Nephron (organoid): ENCODE results near the gene FNIP2.
"Not testable (repeated sequence)": the region's sequence is repeated elsewhere in the genome, so short reads cannot be mapped to it uniquely, and the experiment has no call there.

ENCODE experiments used
- H3K27ac Mint-ChIP-seq, 3 experiments: 2 replicates each; pipeline ENCODE4 v1.8.0; 2020; ENCODE audit warnings: mixed read lengths in 3 of 3, mild to moderate bottlenecking in 2 of 3, moderate library complexity in 1 of 3
- H3K27me3 Mint-ChIP-seq: 2 replicates; pipeline ENCODE4 v1.8.0; 2021; ENCODE audit warnings: low read depth, mild to moderate bottlenecking, moderate library complexity, mixed read lengths
- H3K36me3 Mint-ChIP-seq: 2 replicates; pipeline ENCODE4 v1.8.0; 2020; ENCODE audit warnings: low read depth, mixed read lengths
- H3K4me1 Mint-ChIP-seq: 2 replicates; pipeline ENCODE4 v1.8.0; 2020; ENCODE audit warnings: mixed read lengths
- H3K4me3 Mint-ChIP-seq, 3 experiments: 2 replicates each; pipeline ENCODE4 v1.8.0; 2020; ENCODE audit warnings: mild to moderate bottlenecking in 3 of 3, mixed read lengths in 3 of 3, moderate library complexity in 2 of 3
- H3K9me3 Mint-ChIP-seq: 2 replicates; pipeline ENCODE4 v1.8.0; 2020; ENCODE audit warnings: mixed read lengths
- TF ChIP-seq, protein P1 (sequence below), 3 experiments: fragments of 200-600 bp; sonication (generic); IDR thresholded peaks; one replicate each; pipeline ENCODE4 v1.5.0; 2021; ENCODE audit warnings: antibody characterized with exemption in 3 of 3; ENCODE audit not compliant: unreplicated experiment in 3 of 3

Gene FNIP2

DNA sequence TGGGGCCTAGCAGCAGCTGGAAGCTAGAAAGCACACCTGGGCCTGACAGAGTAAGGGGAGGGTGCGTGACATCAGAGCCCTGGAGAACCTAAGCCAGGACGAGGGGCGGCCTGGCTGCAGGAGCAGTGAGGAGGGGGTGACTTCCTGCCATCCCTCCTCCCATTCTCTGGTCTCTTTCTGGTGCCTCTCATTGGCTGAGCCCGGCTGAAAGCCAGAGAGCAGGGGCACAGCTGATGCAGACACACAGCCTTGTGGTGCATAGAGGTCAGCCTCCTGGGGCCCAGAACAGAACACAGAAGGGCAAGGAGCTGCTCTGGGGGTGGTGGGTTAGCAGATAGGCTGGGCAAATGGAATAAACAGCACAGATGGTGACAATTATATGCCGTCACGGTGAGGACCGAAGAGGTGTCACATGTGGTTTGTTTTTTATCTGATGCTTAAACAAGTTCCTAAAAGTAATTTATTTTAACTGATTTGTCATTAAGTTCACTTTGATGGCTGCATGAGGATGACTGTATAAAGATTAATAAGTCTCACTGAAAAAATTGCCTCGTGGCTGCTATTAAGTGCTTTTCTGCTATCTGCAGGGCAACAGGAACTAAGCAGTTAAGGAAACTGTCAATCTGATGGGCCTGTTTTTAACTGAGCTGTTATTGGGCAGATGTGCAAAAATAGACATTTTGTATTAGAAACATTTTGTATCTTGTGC lies 102.0 kb downstream of the FNIP2 start:
- peak overlapping the region in 2 of 3 experiments; percentile 52 to 65 for H3K27ac Mint-ChIP-seq
- H3K36me3 Mint-ChIP-seq = peaks cover 32% of the 10 kb centered on the region
- no peaks in the 10 kb centered on the region for H3K27me3 Mint-ChIP-seq
- H3K4me1 Mint-ChIP-seq = peaks cover 24% of the 10 kb centered on the region
- no peaks in the 10 kb centered on the region for H3K9me3 Mint-ChIP-seq
- TF ChIP-seq, protein P1, sequence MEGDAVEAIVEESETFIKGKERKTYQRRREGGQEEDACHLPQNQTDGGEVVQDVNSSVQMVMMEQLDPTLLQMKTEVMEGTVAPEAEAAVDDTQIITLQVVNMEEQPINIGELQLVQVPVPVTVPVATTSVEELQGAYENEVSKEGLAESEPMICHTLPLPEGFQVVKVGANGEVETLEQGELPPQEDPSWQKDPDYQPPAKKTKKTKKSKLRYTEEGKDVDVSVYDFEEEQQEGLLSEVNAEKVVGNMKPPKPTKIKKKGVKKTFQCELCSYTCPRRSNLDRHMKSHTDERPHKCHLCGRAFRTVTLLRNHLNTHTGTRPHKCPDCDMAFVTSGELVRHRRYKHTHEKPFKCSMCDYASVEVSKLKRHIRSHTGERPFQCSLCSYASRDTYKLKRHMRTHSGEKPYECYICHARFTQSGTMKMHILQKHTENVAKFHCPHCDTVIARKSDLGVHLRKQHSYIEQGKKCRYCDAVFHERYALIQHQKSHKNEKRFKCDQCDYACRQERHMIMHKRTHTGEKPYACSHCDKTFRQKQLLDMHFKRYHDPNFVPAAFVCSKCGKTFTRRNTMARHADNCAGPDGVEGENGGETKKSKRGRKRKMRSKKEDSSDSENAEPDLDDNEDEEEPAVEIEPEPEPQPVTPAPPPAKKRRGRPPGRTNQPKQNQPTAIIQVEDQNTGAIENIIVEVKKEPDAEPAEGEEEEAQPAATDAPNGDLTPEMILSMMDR (IDR thresholded peaks at IDR 0.05; ENCODE audit: unreplicated experiment in 3 of 3) = no peak
- H3K4me3 Mint-ChIP-seq = no peak overlapping the region

DNA sequence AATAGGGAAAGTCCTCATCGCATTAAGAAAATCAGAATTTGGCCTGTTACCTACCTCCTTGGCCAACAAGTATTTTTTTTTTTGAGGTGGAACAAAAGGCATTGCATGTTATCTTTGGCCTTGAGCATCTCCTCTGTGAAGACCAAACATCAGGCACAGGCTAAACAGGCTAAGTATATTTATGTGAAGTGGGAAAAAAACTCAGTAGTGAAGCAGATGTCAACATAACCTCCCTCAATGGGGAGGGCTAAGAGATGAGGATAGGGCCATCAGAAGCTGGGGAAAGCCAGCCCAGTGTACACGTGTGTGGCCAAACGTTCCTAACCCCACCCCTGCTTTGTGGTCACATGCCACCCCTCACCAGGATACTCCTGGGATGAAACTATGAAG lies 102.5 kb downstream of the FNIP2 start:
- Mint-ChIP-seq H3K36me3 (peaks cover 35% of the 10 kb centered on the region), H3K27me3 (no peaks in the 10 kb centered on the region), H3K4me1 (peaks cover 24% of the 10 kb centered on the region), H3K4me3 (no peak overlapping the region), H3K27ac (peak overlapping the region in 1 of 3 experiments; percentile 65), H3K9me3 (no peaks in the 10 kb centered on the region)
- TF ChIP-seq, protein P1 (IDR thresholded peaks at IDR 0.05; ENCODE audit: unreplicated experiment in 3 of 3) = no peak

DNA sequence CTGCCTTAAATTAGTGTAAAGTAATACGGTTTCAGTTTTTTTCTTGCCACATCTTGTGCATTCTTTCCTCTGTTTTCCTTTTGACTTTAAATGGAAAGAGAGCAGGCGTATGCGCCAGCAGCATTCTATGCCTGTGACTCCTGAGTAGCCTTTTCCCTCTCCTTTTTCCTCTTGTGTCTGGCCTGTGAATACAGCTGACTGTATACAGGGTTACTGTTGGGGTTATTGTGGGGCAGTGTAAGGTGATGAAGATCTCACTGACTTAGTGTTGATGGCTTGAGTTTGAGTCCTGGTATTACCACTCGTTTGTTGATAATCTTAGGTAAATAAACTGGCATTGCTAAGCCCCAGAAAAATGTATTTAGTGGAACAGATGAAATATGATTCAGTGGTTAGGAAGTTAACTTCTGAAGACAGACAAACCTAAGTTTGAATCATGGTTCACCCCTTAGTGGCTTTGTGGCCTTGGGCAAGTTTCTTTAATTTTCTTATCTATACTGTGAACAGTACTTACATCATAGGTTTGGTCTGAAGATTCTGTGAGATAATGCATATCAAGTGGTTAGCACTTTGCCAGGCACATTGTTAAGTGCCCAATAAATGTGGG lies 105.1 kb downstream of the FNIP2 start:
- Mint-ChIP-seq H3K36me3 (peaks cover 39% of the 10 kb centered on the region), H3K27ac (peak overlapping the region; percentile 25 to 61 (median 52)), H3K27me3 (no peaks in the 10 kb centered on the region), H3K4me3 (no peak overlapping the region), H3K9me3 (peaks cover 5% of the 10 kb centered on the region), H3K4me1 (peaks cover 34% of the 10 kb centered on the region)
- TF ChIP-seq, protein P1 (IDR thresholded peaks at IDR 0.05; ENCODE audit: unreplicated experiment in 3 of 3) = no peak

DNA sequence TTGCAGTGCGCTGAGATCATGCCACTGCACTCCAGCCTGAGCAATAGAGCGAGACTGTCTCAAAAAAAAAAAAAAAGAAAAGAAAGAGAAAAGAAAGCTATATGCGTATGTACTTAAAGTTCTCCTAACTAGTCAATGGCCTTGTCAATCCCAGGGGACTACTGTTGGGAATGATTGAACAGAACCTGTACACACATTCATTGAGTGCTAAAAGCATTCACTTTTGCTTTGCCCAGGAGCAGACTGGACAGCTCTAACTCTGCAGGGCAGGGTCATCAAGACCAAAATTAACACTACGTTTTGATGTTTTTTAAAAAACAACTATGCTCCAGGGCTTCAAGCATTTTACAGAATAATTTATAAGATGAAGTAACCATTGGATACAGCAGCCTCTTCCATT lies 106.2 kb downstream of the FNIP2 start:
- H3K4me1 Mint-ChIP-seq = peaks cover 36% of the 10 kb centered on the region
- TF ChIP-seq, protein P1 (IDR thresholded peaks at IDR 0.05; ENCODE audit: unreplicated experiment in 3 of 3) = no peak
- no peak overlapping the region for H3K27ac Mint-ChIP-seq
- H3K4me3 Mint-ChIP-seq = no peak overlapping the region
- H3K27me3 Mint-ChIP-seq = no peaks in the 10 kb centered on the region
- H3K9me3 Mint-ChIP-seq = peaks cover 9% of the 10 kb centered on the region
- H3K36me3 Mint-ChIP-seq = peaks cover 45% of the 10 kb centered on the region

DNA sequence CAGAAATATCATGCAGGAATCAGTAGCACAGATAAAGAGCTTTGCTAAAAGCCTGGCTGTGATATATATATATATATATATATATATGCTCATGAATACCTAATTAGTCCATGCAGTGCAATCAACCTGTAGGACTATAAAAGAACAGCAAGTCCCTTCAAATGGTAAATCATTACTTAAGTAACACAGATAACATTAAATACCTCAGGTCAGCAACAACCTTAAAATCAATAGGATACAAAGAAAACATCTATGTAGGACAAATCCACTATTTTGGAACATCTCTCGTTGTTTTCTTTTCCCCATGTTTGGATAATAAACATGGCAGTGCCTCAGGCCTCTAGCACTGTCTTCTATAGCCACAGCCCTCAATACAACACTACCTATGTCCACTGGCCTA lies 106.6 kb downstream of the FNIP2 start:
- peaks cover 11% of the 10 kb centered on the region for H3K9me3 Mint-ChIP-seq
- H3K27ac Mint-ChIP-seq = no peak overlapping the region
- peaks cover 36% of the 10 kb centered on the region for H3K4me1 Mint-ChIP-seq
- no peaks in the 10 kb centered on the region for H3K27me3 Mint-ChIP-seq
- peaks cover 45% of the 10 kb centered on the region for H3K36me3 Mint-ChIP-seq
- TF ChIP-seq, protein P1 (IDR thresholded peaks at IDR 0.05; ENCODE audit: unreplicated experiment in 3 of 3) = no peak
- no peak overlapping the region for H3K4me3 Mint-ChIP-seq

DNA sequence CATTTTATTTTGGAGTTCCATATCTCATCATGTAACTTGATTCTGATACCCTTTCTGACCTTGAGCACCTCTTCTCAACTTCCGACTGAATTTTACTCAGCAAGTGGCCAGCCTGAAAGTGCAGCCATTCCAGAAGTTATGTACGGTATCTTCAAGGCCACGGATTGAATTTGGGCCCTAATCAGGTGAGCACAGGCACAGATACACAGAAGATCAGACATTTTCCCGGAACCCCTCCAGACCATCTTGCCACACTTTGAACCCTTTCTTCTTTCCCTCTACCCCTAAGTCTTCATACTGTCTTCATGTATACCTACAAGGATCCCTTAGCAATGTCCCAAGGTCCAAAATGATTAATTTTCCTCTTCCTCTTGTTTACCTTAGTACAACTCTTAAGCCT lies 108.2 kb downstream of the FNIP2 start:
- TF ChIP-seq, protein P1 (IDR thresholded peaks at IDR 0.05; ENCODE audit: unreplicated experiment in 3 of 3) = no peak
- Mint-ChIP-seq H3K27me3 (no peaks in the 10 kb centered on the region), H3K4me3 (no peak overlapping the region), H3K9me3 (peaks cover 11% of the 10 kb centered on the region), H3K36me3 (peaks cover 55% of the 10 kb centered on the region), H3K27ac (no peak overlapping the region), H3K4me1 (peaks cover 28% of the 10 kb centered on the region)

DNA sequence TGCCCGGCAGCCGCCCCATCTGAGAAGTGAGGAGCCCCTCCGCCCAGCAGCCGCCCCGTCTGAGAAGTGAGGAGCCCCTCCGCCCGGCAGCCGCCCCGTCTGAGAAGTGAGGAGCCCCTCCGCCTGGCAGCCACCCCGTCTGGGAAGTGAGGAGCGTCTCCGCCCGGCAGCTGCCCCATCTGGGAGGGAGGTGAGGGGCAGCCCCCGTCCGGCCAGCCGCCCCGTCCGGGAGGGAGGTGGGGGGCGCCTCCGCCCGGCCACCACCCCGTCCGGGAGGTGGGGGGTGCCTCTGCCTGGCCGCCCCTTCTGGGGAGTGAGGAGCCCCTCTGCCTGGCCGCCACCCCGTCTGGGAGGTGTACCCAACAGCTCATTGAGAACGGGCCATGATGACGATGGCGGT lies 113.3 kb downstream of the FNIP2 start:
- H3K9me3 Mint-ChIP-seq = peaks cover 11% of the 10 kb centered on the region

More for the DNA sequence above, 113.3 kb downstream of the FNIP2 start:
- H3K27me3 Mint-ChIP-seq, H3K4me3 Mint-ChIP-seq, H3K27ac Mint-ChIP-seq: not testable (repeated sequence)
- Mint-ChIP-seq H3K4me1 (peaks cover 13% of the 10 kb centered on the region), H3K36me3 (peaks cover 71% of the 10 kb centered on the region)
